PC-9 (cell line): ENCODE measurements around the gene RASL11B. TPM values are rescaled to one million over a fixed set of nuclear protein-coding genes. Genes with fewer than 3 reads are reported as not detected.

Source experiments
- BruUV-seq: library from RNA; stranded (reverse); fragments of 400-500 nt; replicated peaks from 2 replicates; lab custom pipeline; 2021; lab: Mats Ljungman, UMichigan
- CTCF ChIA-PET: fragments of 300-600 bp; sonication (Branson Sonifier 250); formaldehyde crosslinking; loops from one replicate; lab custom pipeline; 2022; ENCODE audit warnings: antibody characterized with exemption; lab: Charles Lee
- POLR2A ChIA-PET: fragments of 300-600 bp; sonication (Branson Sonifier 250); formaldehyde crosslinking; loops from one replicate; lab custom pipeline; 2022; ENCODE audit warnings: antibody characterized with exemption; ENCODE audit not compliant: unreplicated experiment; lab: Charles Lee
- DNase-seq, 2 experiments: peaks; one replicate each; pipeline versions ENCODE4 v3.0.0 to v3.0.0-alpha.2; 2015 to 2022; ENCODE audit warnings: mixed read lengths in 1 of 2
- H2AFZ ChIP-seq: fragments of 200-600 bp; sonication (generic); 2 replicates; pipeline ENCODE4 v1.8.1; 2017; ENCODE audit warnings: antibody characterized with exemption
- H3F3A ChIP-seq: fragments of 200-600 bp; sonication (generic); 2 replicates; pipeline ENCODE4 v1.8.1; 2017; ENCODE audit warnings: antibody characterized with exemption, mild to moderate bottlenecking, low read depth; ENCODE audit not compliant: insufficient read depth
- H3K27ac ChIP-seq: fragments of 200-600 bp; sonication (generic); 2 replicates; pipeline ENCODE4 v1.6.1; 2016; ENCODE audit warnings: mixed run types
- H3K27me3 ChIP-seq: fragments of 200-600 bp; sonication (generic); 2 replicates; pipeline ENCODE4 v1.6.1; 2016; ENCODE audit warnings: low read depth, mixed run types; ENCODE audit not compliant: insufficient read depth
- H3K36me3 ChIP-seq: fragments of 200-600 bp; sonication (generic); 2 replicates; pipeline ENCODE4 v1.6.1; 2016; ENCODE audit warnings: low read depth, mixed run types
- H3K4me1 ChIP-seq: fragments of 200-600 bp; sonication (generic); replicated peaks from 2 replicates; pipeline ENCODE4 v1.6.1; 2016; ENCODE audit warnings: mixed run types; ENCODE audit not compliant: insufficient read depth
- H3K4me2 ChIP-seq: fragments of 200-600 bp; sonication (generic); 2 replicates; pipeline ENCODE4 v1.6.1; 2017; ENCODE audit warnings: mixed run types
- H3K4me3 ChIP-seq: fragments of 200-600 bp; sonication (generic); 2 replicates; pipeline ENCODE4 v1.6.1; 2016; ENCODE audit warnings: mixed run types
- H3K79me2 ChIP-seq: fragments of 200-600 bp; sonication (generic); 2 replicates; pipeline ENCODE4 v1.6.1; 2017; ENCODE audit warnings: low read depth, mixed run types
- H3K9me2 ChIP-seq: fragments of 200-600 bp; sonication (generic); 2 replicates; pipeline ENCODE4 v1.8.1; 2017; ENCODE audit warnings: mild to moderate bottlenecking; ENCODE audit not compliant: insufficient read depth
- H3K9me3 ChIP-seq: fragments of 200-600 bp; sonication (generic); 2 replicates; pipeline ENCODE4 v1.8.1; 2016; ENCODE audit warnings: low read depth; ENCODE audit not compliant: insufficient read depth
- H4K20me1 ChIP-seq: fragments of 200-600 bp; sonication (generic); 2 replicates; pipeline ENCODE4 v1.8.1; 2017; ENCODE audit not compliant: insufficient read depth
- CTCF ChIP-seq: fragments of 200-600 bp; sonication (generic); conservative IDR thresholded peaks from 2 replicates; pipeline ENCODE4 v1.6.1; 2017; ENCODE audit warnings: mixed run types, antibody characterized with exemption, mild to moderate bottlenecking, moderate library complexity
- EZH2 ChIP-seq: fragments of 200-600 bp; sonication (generic); IDR thresholded peaks from 2 replicates; pipeline ENCODE4 v1.8.0; 2017; ENCODE audit warnings: antibody characterized with exemption, low read depth
- intact Hi-C: fragments of 100-400 bp; cut with micrococcal nuclease; formaldehyde crosslinking; loops from one replicate; pipeline ENCODE4 v1.10.0; 2022; ENCODE audit not compliant: unreplicated experiment
- total RNA-seq: library from RNA; stranded (reverse); gene quantifications from 2 replicates; pipeline ENCODE4 v1.2.3, GENCODE V29; 2021

Gene RASL11B
- total RNA-seq, 1 experiment from 2014 or later, result not detected

- intact Hi-C loops, result no loop called here
- CTCF ChIA-PET, result no interaction called here
- POLR2A ChIA-PET, result no interaction called here
These were observed 7.1 kb downstream of the RASL11B start for GRCh38 chr4:52869196-52869595.

GRCh38 chr4:52869656-52870055 lies 7.5 kb downstream of the RASL11B start:
- Histone ChIP-seq H3K4me1 (no peaks in the 10 kb centered on the region), H3K4me2 (no peak overlapping the region), H3K9me2 (no peaks in the 10 kb centered on the region), H3K36me3 (no peaks in the 10 kb centered on the region), H3K27me3 (no peaks in the 10 kb centered on the region), H2AFZ (no peak overlapping the region), H3K27ac (no peak overlapping the region), H3K79me2 (no peaks in the 10 kb centered on the region), H4K20me1 (no peaks in the 10 kb centered on the region), H3K9me3 (no peaks in the 10 kb centered on the region), H3F3A (no peaks in the 10 kb centered on the region), H3K4me3 (no peak overlapping the region)
- ChIA-PET CTCF (no interaction called here), POLR2A (no interaction called here)
- intact Hi-C loops, result no loop called here
- BruUV-seq, result no TSS peak
- no peak for DNase-seq
- no peak for TF ChIP-seq EZH2
- no peak for TF ChIP-seq CTCF

More at GRCh38 chr4:52869196-52869595, 7.1 kb downstream of the RASL11B start:
- DNase-seq, result no peak
- Histone ChIP-seq H3F3A (no peaks in the 10 kb centered on the region), H3K79me2 (no peaks in the 10 kb centered on the region), H4K20me1 (no peaks in the 10 kb centered on the region), H3K9me3 (no peaks in the 10 kb centered on the region), H3K27ac (no peak overlapping the region), H2AFZ (no peak overlapping the region), H3K4me1 (no peaks in the 10 kb centered on the region), H3K9me2 (no peaks in the 10 kb centered on the region), H3K36me3 (no peaks in the 10 kb centered on the region), H3K27me3 (no peaks in the 10 kb centered on the region), H3K4me2 (no peak overlapping the region), H3K4me3 (no peak overlapping the region)
- TF ChIP-seq EZH2 (no peak), CTCF (no peak)
- BruUV-seq, result no TSS peak

- Histone ChIP-seq H3K36me3 (no peaks in the 10 kb centered on the region), H3K79me2 (no peaks in the 10 kb centered on the region), H2AFZ (no peak overlapping the region), H4K20me1 (no peaks in the 10 kb centered on the region), H3K27me3 (no peaks in the 10 kb centered on the region), H3K9me3 (no peaks in the 10 kb centered on the region), H3K27ac (no peak overlapping the region), H3K9me2 (no peaks in the 10 kb centered on the region), H3K4me1 (no peaks in the 10 kb centered on the region), H3K4me2 (no peak overlapping the region), H3F3A (no peaks in the 10 kb centered on the region), H3K4me3 (no peak overlapping the region)
- no peak for DNase-seq
- TF ChIP-seq EZH2 (no peak), CTCF (no peak)
- intact Hi-C loops, result no loop called here
- ChIA-PET CTCF (no interaction called here), POLR2A (no interaction called here)
- no TSS peak for BruUV-seq
These were observed 8.1 kb downstream of the RASL11B start for GRCh38 chr4:52870225-52870624.
